HUDEP-2 (cell line): ENCODE results near the gene EGFL7.
A peak's percentile ranks its signal among the peaks of the same experiment; 100 is the strongest.

Source experiments
- DNase-seq, 76 experiments: peaks; one replicate each; lab custom pipeline; 2025; ENCODE audit not compliant: unreplicated experiment in 76 of 76; lab: John Stamatoyannopoulos, UW

Gene EGFL7

DNA sequence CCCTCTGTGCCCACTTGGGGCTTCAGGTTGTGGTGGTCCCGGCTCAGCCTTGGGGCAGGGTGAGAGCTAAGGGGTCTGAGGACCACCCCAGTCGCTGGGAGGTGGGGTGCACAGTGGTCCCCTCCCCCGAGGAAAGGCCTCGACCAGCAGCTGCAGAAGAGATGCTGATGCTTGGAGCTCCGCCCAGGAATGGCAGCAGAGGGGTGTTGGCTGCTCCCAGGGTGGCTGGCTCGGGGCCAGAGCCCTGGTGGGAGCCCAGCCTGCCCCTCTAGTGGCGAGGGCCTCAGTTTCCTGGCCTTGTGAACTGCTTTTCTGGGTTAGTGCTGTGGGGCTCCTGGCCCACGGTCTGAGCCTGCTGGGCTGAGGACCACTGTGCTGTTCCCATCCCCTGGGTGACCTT, 50.8 kb downstream of the EGFL7 start:
- DNase-seq: no peak

DNA sequence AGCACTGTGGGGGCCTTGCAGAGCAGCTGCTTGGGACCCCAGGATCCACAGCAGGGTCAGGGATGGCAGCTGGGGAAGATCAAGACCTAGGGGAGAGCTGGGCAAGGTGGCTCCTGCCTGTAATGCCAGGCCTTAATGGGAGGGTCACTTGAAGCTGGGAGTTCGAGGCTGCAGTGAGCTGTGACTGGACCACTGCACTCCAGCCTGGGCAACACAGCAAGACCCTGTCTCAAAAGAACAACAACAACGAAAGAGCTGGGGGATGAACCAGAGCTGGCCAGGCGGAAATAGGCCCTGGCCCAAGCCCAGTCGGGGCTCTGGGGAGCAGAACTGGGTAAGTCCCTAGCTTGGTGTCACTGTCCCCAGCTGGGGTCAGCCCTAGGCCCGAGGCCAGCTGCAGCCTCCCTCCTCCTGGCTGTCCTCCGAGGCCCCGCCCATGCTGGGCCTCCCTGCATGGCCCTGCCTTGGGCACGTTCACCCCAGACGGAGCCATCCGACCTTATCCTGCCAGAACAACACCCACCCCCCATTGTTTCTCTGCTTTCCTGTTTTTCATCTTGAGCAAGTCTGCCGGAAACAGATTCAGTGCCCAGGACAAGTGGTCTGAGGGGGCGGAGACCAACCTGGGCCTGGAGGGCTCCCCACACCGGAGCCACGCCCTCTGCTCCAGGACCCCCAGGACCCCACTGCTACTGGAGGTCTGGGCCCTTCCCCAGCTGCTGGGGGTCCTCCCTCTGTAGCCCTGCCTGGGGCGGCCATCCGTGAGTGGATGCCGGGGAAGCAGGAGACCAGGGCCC, 51.6 kb downstream of the EGFL7 start:
- DNase-seq: no peak

DNA sequence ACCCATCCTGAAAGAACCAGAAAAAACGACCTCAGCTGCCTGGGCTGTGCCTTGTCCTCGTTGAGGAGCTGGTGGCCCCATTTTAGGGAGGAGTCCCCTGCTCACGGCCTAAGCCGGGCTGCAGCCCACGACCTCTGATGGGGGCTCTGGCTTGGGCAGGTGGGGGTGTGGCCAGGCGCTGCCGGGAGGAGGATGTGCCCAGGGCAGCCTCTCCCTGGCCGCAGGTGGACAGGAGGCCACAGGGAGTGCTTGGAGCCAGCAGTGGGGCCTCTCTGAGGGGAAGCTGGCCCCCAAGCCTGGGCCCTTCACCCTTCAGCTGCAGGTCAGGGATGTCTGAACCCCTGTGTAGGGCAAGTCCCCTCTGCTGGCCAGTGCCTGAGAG, 52.2 kb downstream of the EGFL7 start:
- DNase-seq: no peak

- DNase-seq: no peak
These were observed 54.7 kb downstream of the EGFL7 start for GRCh38 chr9:136717399-136717798.

DNA sequence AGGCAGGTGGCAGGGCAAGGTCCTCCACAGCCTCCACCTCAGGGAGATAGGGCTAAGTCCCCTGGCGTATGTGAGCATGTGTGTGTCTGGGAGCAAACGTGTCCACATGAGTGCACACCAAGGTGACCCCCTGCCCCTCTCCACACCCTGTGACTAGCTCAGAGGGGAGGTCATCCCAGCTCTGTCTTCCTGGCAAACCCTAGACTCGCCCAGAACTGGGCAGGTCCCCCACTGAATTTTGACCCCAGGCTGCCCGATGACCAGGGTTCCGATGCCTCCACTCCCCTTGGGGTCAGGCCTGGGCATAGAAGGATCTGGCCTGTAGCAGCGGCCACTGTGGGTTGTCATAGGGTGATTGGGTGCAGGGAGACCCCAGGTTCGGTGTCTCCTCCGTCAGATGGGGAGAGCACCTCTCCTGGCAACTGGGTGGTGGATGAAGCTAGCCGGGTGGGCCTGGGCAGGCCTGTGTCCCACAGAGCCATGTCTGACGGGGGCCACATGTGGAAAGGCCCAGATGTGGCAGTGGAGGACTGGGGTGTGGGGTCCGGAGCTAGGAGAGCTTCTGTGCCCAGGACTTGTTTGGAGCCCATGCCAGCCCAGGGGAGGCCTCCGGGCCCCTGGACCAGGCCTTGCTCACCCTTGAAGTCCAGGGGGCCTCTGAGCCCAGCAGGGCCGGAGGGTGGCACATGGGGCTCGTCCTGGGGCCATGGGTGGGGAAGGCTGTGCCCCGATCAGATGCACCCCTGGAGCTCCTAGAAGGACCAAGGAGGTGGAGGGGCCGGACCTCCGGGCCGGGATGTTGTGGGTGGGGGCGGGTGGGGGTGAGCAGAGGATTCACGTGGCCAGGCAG, 55.9 kb downstream of the EGFL7 start:
- no peak for DNase-seq

- peak in 1 of 76 experiments; percentile 17 for DNase-seq
These were observed 56.6 kb downstream of the EGFL7 start for GRCh38 chr9:136719195-136719880.

GRCh38 chr9:136720251-136720897, 57.7 kb downstream of the EGFL7 start:
- no peak for DNase-seq

DNA sequence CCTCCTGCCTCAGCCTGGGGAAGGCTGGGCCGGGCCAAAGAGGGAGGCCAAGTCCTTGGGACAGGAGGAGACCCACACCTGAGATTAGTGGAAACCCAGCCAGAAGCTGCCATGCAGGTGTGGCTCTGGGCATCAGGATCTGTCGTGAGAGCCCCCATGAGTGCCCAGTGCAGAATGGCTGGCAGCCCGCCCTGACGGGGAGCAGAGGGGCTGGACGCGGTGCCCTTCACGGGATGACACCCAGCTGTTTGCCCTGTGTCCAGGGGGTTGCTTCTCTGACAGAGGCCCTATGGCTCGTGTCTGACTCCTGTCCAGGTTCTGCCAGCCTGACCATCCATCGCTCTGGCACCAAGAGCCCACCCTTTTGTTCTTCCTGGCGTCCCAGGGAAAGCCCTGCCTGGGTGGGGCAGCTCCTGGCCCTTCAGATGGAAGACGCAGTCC, 58.2 kb downstream of the EGFL7 start:
- DNase-seq: no peak

DNA sequence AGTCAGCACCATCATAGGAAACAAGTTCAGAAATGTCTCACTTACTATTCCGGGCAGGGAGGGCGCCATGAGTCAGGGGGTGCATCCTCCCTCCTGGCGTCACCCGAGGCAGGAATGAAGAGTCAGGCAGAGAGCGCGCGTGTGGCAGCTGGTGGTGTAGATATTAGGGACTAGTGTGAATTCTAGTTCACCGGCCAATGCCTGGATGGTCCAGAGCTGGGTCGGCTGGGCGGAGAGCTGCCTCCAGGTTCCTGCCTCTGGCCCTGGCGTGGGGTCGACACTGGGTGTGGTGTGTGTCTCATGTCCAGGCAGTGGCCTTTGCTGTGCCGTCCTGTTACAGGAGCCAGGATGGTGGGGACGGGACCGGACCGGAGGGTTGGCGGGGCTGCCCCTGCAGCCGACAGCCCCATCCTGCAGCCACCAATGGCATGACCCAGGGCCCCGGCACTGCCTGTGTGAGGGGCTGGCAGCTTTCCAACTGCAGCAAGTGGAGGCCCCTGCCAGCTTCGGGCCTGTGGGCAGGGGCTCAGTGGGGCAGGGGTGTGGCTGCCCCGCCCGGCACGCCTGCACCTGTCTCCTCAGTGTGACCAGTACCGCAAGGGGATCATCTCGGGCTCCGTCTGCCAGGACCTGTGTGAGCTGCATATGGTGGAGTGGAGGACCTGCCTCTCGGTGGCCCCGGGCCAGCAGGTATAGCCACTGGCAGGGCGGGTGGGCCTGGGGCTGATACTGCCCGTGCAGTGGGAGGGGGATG, 58.8 kb downstream of the EGFL7 start:
- peak in 9 of 76 experiments; percentile 19 to 49 (median 32) for DNase-seq
